HEK293 (cell line): ENCODE measurements around the gene PTPRN2.

Experiments
- CTCF ChIA-PET: fragments of 350-600 bp; formaldehyde crosslinking; extraction: SDS; loops from one replicate; lab custom pipeline; 2021; ENCODE audit warnings: antibody characterized with exemption; lab: Yijun Ruan, JAX
- POLR2A ChIA-PET: fragments of 300-600 bp; formaldehyde crosslinking; extraction: SDS; loops from one replicate; lab custom pipeline; 2020; ENCODE audit warnings: antibody characterized with exemption, inconsistent platforms; lab: Yijun Ruan, JAX
- H3K27ac ChIP-seq: fragments of 200-500 bp; sonication (Bioruptor generic); 2 replicates; pipeline ENCODE4 v1.5.1; 2014; ENCODE audit warnings: low read depth, low read length, control low read depth, inconsistent platforms; ENCODE audit errors: extremely low read depth
- H3K36me3 ChIP-seq, 2 experiments: fragments of 200-500 bp in 1 of 2; sonication (Bioruptor generic) in 1 of 2; 1 replicate in 1 of 2; 2 replicates in 1 of 2; pipeline ENCODE4 v1.5.1; 2014 to 2017; ENCODE audit warnings: inconsistent platforms in 2 of 2, low read length in 2 of 2; ENCODE audit not compliant: control insufficient read depth in 2 of 2, insufficient read depth in 1 of 2
- H3K4me1 ChIP-seq: fragments of 200-500 bp; sonication (Bioruptor generic); 2 replicates; pipeline ENCODE4 v1.5.1; 2014; ENCODE audit warnings: mild to moderate bottlenecking, low read length, inconsistent platforms; ENCODE audit not compliant: control insufficient read depth, insufficient read depth
- H3K4me3 ChIP-seq: 2 replicates; pipeline ENCODE4 v1.5.1; 2011; ENCODE audit warnings: low read depth, mild to moderate bottlenecking, control low read depth, low read length, moderate library complexity
- H3K9me3 ChIP-seq: fragments of 200-500 bp; sonication (Bioruptor generic); 2 replicates; pipeline ENCODE4 v1.5.1; 2014; ENCODE audit warnings: low read depth, low read length, inconsistent platforms; ENCODE audit not compliant: control insufficient read depth, insufficient read depth
- BCL6B ChIP-seq: fragments of 450-650 bp; formaldehyde crosslinking; IDR thresholded peaks from 2 replicates; pipeline ENCODE4 v1.5.1; 2017; ENCODE audit warnings: missing biosample characterization, missing genetic modification characterization
- HOXC10 ChIP-seq: sonication (generic); formaldehyde crosslinking; IDR thresholded peaks from 2 replicates; pipeline ENCODE4 v1.8.1; 2023; ENCODE audit warnings: mild to moderate bottlenecking, missing genetic modification reagents
- ZBTB11 ChIP-seq: fragments of 450-650 bp; formaldehyde crosslinking; conservative IDR thresholded peaks from 2 replicates; pipeline ENCODE4 v1.5.1; 2016; ENCODE audit warnings: low read depth, missing biosample characterization, missing genetic modification characterization
- ZNF114 ChIP-seq: fragments of 450-650 bp; formaldehyde crosslinking; IDR thresholded peaks from 2 replicates; pipeline ENCODE4 v1.5.0; 2017; ENCODE audit warnings: missing biosample characterization, missing genetic modification characterization
- ZNF148 ChIP-seq: fragments of 450-650 bp; formaldehyde crosslinking; IDR thresholded peaks from 2 replicates; pipeline ENCODE4 v1.5.0; 2017; ENCODE audit warnings: missing biosample characterization, missing genetic modification characterization, borderline replicate concordance
- ZNF16 ChIP-seq: fragments of 450-650 bp; formaldehyde crosslinking; IDR thresholded peaks from 2 replicates; pipeline ENCODE4 v1.5.1; 2016; ENCODE audit warnings: low read depth, missing biosample characterization, missing genetic modification characterization
- ZNF19 ChIP-seq: fragments of 450-650 bp; formaldehyde crosslinking; IDR thresholded peaks from 2 replicates; pipeline ENCODE4; 2016; ENCODE audit warnings: missing biosample characterization, missing genetic modification characterization, low read depth
- ZNF501 ChIP-seq: fragments of 450-650 bp; formaldehyde crosslinking; IDR thresholded peaks from 2 replicates; pipeline ENCODE4 v1.5.1; 2016; ENCODE audit warnings: missing biosample characterization, missing genetic modification characterization
- ZNF518A ChIP-seq: fragments of 450-650 bp; formaldehyde crosslinking; conservative IDR thresholded peaks from 2 replicates; pipeline ENCODE4 v1.5.1; 2016; ENCODE audit warnings: low read depth, missing biosample characterization, missing genetic modification characterization
- ZNF529 ChIP-seq: fragments of 450-650 bp; formaldehyde crosslinking; IDR thresholded peaks from 2 replicates; pipeline ENCODE4 v1.5.1; 2017; ENCODE audit warnings: missing genetic modification characterization, missing biosample characterization; ENCODE audit not compliant: insufficient replicate concordance
- TF ChIP-seq, protein P1 (sequence below): fragments of 450-650 bp; formaldehyde crosslinking; IDR thresholded peaks from 2 replicates; pipeline ENCODE4 v1.5.1; 2016; ENCODE audit warnings: missing biosample characterization, missing genetic modification characterization
- TF ChIP-seq, protein P2 (sequence below): fragments of 450-650 bp; formaldehyde crosslinking; IDR thresholded peaks from 2 replicates; pipeline ENCODE4 v1.5.1; 2016; ENCODE audit warnings: missing biosample characterization, missing genetic modification characterization, borderline replicate concordance
- TF ChIP-seq, protein P3 (sequence below): fragments of 450-650 bp; formaldehyde crosslinking; IDR thresholded peaks from 2 replicates; pipeline ENCODE4 v1.5.1; 2017; ENCODE audit warnings: missing biosample characterization, missing genetic modification characterization

Gene PTPRN2

GRCh38 chr7:158378978-158379377, 208.6 kb downstream of the PTPRN2 start (continued):
- TF ChIP-seq ZNF529 (tag by site-specific recombination) (no peak), BCL6B (tag by site-specific recombination) (no peak), ZBTB11 (no peak)

DNA sequence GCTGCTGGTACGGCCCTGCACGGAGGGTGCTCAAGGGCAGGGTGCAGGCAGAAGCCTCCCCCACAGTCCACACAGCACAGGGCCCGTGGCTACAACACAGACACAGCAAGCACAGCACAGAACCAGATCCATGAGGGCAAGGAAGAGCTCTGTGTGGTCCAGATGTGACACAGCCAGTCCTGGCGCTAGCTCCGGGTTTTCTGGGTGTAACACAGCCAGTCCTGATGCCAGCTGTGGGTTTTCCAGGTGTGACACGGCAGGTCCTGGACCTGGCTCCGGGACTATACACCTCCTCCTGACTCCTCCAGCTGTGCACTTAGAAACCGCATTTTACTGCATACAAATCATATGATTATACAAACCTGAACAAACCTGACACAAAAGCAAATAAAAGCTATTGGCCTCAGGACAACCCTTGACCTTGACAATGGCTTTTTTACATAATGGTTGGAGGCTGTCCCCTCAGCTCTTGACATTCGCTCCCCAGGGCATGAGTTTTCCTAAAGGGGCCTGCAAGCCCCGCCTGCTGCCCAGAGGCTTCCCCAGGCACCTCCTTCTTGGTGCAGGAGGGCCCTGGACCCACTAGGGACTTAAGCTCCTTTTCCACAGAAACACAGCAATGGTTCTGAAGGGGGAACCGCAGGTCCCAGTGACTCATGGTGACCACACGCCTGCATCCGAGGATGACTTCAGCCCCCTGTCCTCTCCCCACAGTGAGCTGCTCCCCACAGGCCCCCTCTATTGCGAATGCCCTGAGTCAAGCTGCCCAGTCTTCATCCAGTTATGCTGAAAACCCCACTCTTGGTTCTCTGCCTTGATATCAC, 209.6 kb downstream of the PTPRN2 start:
- ChIA-PET CTCF (no interaction called here), POLR2A (no interaction called here)
- Histone ChIP-seq H3K9me3 (no peaks in the 10 kb centered on the region), H3K4me3 (no peak overlapping the region), H3K27ac (no peak overlapping the region), H3K4me1 (no peaks in the 10 kb centered on the region), H3K36me3 (no peaks in the 10 kb centered on the region)
- TF ChIP-seq ZNF518A (tag by site-specific recombination) (no peak), ZNF114 (tag by site-specific recombination) (no peak), ZNF501 (tag by site-specific recombination) (no peak), ZNF19 (tag by site-specific recombination) (no peak), ZNF148 (tag by site-specific recombination) (no peak), ZNF16 (tag by site-specific recombination) (no peak), HOXC10 (CRISPR knock-in tag) (no peak), ZNF529 (tag by site-specific recombination) (no peak)
- TF ChIP-seq, protein P1, sequence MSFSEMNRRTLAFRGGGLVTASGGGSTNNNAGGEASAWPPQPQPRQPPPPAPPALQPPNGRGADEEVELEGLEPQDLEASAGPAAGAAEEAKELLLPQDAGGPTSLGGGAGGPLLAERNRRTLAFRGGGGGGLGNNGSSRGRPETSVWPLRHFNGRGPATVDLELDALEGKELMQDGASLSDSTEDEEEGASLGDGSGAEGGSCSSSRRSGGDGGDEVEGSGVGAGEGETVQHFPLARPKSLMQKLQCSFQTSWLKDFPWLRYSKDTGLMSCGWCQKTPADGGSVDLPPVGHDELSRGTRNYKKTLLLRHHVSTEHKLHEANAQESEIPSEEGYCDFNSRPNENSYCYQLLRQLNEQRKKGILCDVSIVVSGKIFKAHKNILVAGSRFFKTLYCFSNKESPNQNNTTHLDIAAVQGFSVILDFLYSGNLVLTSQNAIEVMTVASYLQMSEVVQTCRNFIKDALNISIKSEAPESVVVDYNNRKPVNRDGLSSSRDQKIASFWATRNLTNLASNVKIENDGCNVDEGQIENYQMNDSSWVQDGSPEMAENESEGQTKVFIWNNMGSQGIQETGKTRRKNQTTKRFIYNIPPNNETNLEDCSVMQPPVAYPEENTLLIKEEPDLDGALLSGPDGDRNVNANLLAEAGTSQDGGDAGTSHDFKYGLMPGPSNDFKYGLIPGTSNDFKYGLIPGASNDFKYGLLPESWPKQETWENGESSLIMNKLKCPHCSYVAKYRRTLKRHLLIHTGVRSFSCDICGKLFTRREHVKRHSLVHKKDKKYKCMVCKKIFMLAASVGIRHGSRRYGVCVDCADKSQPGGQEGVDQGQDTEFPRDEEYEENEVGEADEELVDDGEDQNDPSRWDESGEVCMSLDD: no peak
- TF ChIP-seq, protein P2, sequence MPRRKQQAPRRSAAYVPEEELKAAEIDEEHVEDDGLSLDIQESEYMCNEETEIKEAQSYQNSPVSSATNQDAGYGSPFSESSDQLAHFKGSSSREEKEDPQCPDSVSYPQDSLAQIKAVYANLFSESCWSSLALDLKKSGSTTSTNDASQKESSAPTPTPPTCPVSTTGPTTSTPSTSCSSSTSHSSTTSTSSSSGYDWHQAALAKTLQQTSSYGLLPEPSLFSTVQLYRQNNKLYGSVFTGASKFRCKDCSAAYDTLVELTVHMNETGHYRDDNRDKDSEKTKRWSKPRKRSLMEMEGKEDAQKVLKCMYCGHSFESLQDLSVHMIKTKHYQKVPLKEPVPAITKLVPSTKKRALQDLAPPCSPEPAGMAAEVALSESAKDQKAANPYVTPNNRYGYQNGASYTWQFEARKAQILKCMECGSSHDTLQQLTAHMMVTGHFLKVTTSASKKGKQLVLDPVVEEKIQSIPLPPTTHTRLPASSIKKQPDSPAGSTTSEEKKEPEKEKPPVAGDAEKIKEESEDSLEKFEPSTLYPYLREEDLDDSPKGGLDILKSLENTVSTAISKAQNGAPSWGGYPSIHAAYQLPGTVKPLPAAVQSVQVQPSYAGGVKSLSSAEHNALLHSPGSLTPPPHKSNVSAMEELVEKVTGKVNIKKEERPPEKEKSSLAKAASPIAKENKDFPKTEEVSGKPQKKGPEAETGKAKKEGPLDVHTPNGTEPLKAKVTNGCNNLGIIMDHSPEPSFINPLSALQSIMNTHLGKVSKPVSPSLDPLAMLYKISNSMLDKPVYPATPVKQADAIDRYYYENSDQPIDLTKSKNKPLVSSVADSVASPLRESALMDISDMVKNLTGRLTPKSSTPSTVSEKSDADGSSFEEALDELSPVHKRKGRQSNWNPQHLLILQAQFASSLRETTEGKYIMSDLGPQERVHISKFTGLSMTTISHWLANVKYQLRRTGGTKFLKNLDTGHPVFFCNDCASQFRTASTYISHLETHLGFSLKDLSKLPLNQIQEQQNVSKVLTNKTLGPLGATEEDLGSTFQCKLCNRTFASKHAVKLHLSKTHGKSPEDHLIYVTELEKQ (tag by site-specific recombination): no peak
- TF ChIP-seq, protein P3, sequence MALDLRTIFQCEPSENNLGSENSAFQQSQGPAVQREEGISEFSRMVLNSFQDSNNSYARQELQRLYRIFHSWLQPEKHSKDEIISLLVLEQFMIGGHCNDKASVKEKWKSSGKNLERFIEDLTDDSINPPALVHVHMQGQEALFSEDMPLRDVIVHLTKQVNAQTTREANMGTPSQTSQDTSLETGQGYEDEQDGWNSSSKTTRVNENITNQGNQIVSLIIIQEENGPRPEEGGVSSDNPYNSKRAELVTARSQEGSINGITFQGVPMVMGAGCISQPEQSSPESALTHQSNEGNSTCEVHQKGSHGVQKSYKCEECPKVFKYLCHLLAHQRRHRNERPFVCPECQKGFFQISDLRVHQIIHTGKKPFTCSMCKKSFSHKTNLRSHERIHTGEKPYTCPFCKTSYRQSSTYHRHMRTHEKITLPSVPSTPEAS (tag by site-specific recombination): no peak
